Karpas-422 (cell line): ENCODE results near the gene ZNF181. TPM values are rescaled to one million over a fixed set of nuclear protein-coding genes. Genes with fewer than 3 reads are reported as not detected.

ENCODE experiments used
- DNase-seq: peaks from one replicate; pipeline ENCODE4 v3.0.0-alpha.2; 2015
- H2AFZ ChIP-seq: fragments of 200-600 bp; sonication (generic); 2 replicates; pipeline ENCODE4 v1.6.1; 2014; ENCODE audit warnings: antibody characterized with exemption, low read length, mixed read lengths
- H3K27ac ChIP-seq: fragments of 200-600 bp; sonication (generic); 2 replicates; pipeline ENCODE4 v1.5.1; 2014; ENCODE audit warnings: mild to moderate bottlenecking, low read length, moderate library complexity
- H3K27me3 ChIP-seq: fragments of 200-600 bp; sonication (generic); 2 replicates; pipeline ENCODE4 v1.6.1; 2014; ENCODE audit warnings: low read length, mixed read lengths
- H3K36me3 ChIP-seq: fragments of 200-600 bp; sonication (generic); 2 replicates; pipeline ENCODE4 v1.6.1; 2014; ENCODE audit warnings: low read length, mixed read lengths; ENCODE audit not compliant: insufficient read depth
- H3K4me1 ChIP-seq: fragments of 200-600 bp; sonication (generic); 2 replicates; pipeline ENCODE4 v1.6.1; 2014; ENCODE audit warnings: mild to moderate bottlenecking, low read length, mixed read lengths
- H3K4me2 ChIP-seq: fragments of 200-600 bp; sonication (generic); 2 replicates; pipeline ENCODE4 v1.6.1; 2014; ENCODE audit warnings: low read length, low read depth, mild to moderate bottlenecking; ENCODE audit not compliant: poor library complexity, severe bottlenecking
- H3K4me3 ChIP-seq: fragments of 200-600 bp; sonication (generic); 2 replicates; pipeline ENCODE4 v1.5.1; 2014; ENCODE audit warnings: mild to moderate bottlenecking, antibody characterized with exemption, low read length, mixed read lengths
- H3K79me2 ChIP-seq: fragments of 200-600 bp; sonication (generic); 2 replicates; pipeline ENCODE4 v1.6.1; 2014; ENCODE audit warnings: mild to moderate bottlenecking, low read length, mixed read lengths
- H3K9ac ChIP-seq: fragments of 200-600 bp; sonication (generic); 2 replicates; pipeline ENCODE4 v1.6.0; 2014; ENCODE audit warnings: low read length
- H3K9me2 ChIP-seq: fragments of 200-600 bp; sonication (generic), shearing (Covaris generic); replicated peaks from 2 replicates; pipeline ENCODE4 v1.6.0; 2014; ENCODE audit warnings: mild to moderate bottlenecking, low read length, moderate library complexity; ENCODE audit not compliant: insufficient read depth
- H3K9me3 ChIP-seq: fragments of 300-700, 200-600 bp; sonication (generic); 2 replicates; pipeline ENCODE4 v1.6.1; 2014; ENCODE audit warnings: low read length, mixed read lengths
- H4K20me1 ChIP-seq: fragments of 200-600 bp; sonication (generic); 2 replicates; pipeline ENCODE4 v1.6.1; 2014; ENCODE audit warnings: mild to moderate bottlenecking, antibody characterized with exemption, low read length, low read depth; ENCODE audit not compliant: insufficient read depth
- total RNA-seq: library from RNA; depleted of rRNA; stranded (reverse); fragments of >200 nt; shearing (Covaris generic); gene quantifications from 2 replicates; pipeline ENCODE4 v1.2.3, GENCODE V29; 2014; ENCODE audit warnings: low replicate concordance

The ZNF181 gene
- total RNA-seq, 1 experiment from 2014 or later = 11.1 TPM

DNA sequence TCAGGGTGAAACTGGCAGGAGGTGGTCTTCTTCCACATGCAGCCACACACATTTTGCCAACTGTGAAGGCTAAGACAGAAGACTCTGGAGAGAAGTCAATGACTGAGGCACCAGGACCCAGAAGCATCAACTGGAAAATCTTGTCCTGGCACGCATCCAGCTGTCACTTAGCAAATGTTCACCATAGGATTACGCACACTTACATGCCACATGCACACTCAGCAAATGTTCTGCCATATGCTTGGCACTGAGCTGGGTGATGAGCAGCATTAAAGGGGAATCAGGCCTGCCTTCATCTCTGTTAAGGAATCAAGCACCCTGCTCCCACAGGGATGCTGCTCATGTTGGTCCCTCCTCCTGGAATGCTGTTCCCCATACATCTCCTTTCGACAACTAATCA, 33.9 kb downstream of the ZNF181 start:
- Histone ChIP-seq H3K9me2 (no peaks in the 10 kb centered on the region), H3K9ac (no peak overlapping the region), H3K27ac (no peak overlapping the region), H3K79me2 (no peaks in the 10 kb centered on the region), H4K20me1 (no peaks in the 10 kb centered on the region), H3K9me3 (peaks cover 8% of the 10 kb centered on the region), H3K4me1 (peaks cover 9% of the 10 kb centered on the region), H2AFZ (no peak overlapping the region), H3K27me3 (no peaks in the 10 kb centered on the region), H3K4me3 (no peak overlapping the region), H3K36me3 (peaks cover 12% of the 10 kb centered on the region), H3K4me2 (no peak overlapping the region)
- no peak for DNase-seq

- H3K27ac ChIP-seq = no peak within 1 kb of the TSS
- H3K9me2 ChIP-seq = no peaks in the 10 kb centered on the region
- peaks cover 9% of the 10 kb centered on the region for H3K4me1 ChIP-seq
- H3K27me3 ChIP-seq = no peaks in the 10 kb centered on the region
- peak within 1 kb of the TSS; percentile 91 for H2AFZ ChIP-seq
- H4K20me1 ChIP-seq = no peaks in the 10 kb centered on the region
- H3K4me2 ChIP-seq = peak within 1 kb of the TSS; percentile 74
- peak within 1 kb of the TSS; percentile 73 for H3K4me3 ChIP-seq
- peaks cover 15% of the 10 kb centered on the region; the same call in 1 of the 2 replicates for H3K9me3 ChIP-seq
- peak; percentile 95 for DNase-seq
- H3K9ac ChIP-seq = peak within 1 kb of the TSS; percentile 74
- H3K36me3 ChIP-seq = no peaks in the 10 kb centered on the region; the same call in 1 of the 2 replicates
- no peaks in the 10 kb centered on the region for H3K79me2 ChIP-seq
These were observed 38.9 kb downstream of the ZNF181 start, which contains the start of gene ZNF599 for GRCh38 chr19:34772697-34773554. TSS of gene ZNF599 (minus strand) at chr19:34773215. CDS start at chr19:34772841, 374 bp downstream.

DNA sequence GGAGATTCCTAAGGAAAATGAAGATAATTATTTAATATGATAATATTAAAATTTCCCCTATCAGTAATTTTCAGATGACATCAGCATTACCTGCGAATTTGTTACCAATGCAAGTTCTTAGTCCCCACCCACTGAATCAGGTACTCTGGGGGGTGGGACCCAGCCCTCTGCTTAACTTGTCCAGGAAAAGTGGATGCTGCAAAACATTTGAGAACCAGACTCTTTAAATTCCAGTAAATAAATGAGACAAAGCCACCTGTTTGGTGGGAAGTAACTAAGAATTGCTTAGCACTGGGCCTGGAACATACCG, 39.5 kb downstream of the ZNF181 start:
- Histone ChIP-seq H3K9ac (no peak overlapping the region), H3K9me2 (no peaks in the 10 kb centered on the region), H3K27ac (no peak overlapping the region), H3K9me3 (peaks cover 15% of the 10 kb centered on the region; the same call in 1 of the 2 replicates), H3K4me3 (peak overlapping the region; percentile 73), H3K4me1 (peaks cover 9% of the 10 kb centered on the region), H2AFZ (peak overlapping the region; percentile 91; the same call in 1 of the 2 replicates), H3K4me2 (peak overlapping the region; percentile 74), H4K20me1 (no peaks in the 10 kb centered on the region), H3K27me3 (no peaks in the 10 kb centered on the region), H3K36me3 (no peaks in the 10 kb centered on the region; the same call in 1 of the 2 replicates), H3K79me2 (no peaks in the 10 kb centered on the region)
- DNase-seq = no peak

DNA sequence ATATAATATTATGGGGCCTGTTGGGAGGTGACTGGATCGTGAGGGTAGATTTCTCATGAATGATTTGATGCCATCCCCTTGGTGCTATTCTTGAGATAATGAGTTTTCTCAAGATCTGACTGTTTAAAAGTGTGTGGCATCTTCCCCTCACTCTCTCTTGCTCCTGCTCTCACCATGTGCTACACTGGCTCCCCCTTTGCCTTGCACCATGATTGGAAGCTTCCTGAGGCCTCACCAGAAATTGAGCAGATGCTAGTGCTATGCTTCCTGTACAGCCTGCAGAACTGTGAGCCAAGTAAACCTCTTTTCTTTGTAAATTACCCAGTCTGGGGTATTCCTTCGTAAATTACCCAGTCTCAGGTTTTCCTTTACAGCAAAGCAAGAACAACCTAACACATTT, 40.8 kb downstream of the ZNF181 start:
- Histone ChIP-seq H4K20me1 (no peaks in the 10 kb centered on the region), H2AFZ (no peak overlapping the region), H3K9me2 (no peaks in the 10 kb centered on the region), H3K36me3 (no peaks in the 10 kb centered on the region; the same call in 1 of the 2 replicates), H3K27me3 (no peaks in the 10 kb centered on the region), H3K79me2 (no peaks in the 10 kb centered on the region), H3K9ac (no peak overlapping the region), H3K4me2 (no peak overlapping the region), H3K4me1 (peaks cover 9% of the 10 kb centered on the region), H3K4me3 (no peak overlapping the region), H3K9me3 (peaks cover 15% of the 10 kb centered on the region; the same call in 1 of the 2 replicates), H3K27ac (no peak overlapping the region)
- DNase-seq = no peak

- Histone ChIP-seq H2AFZ (no peak overlapping the region), H3K27me3 (no peaks in the 10 kb centered on the region), H3K9me3 (peaks cover 12% of the 10 kb centered on the region; the same call in 1 of the 2 replicates), H3K27ac (no peak overlapping the region), H3K4me3 (no peak overlapping the region), H4K20me1 (no peaks in the 10 kb centered on the region), H3K4me1 (no peaks in the 10 kb centered on the region), H3K36me3 (no peaks in the 10 kb centered on the region), H3K79me2 (no peaks in the 10 kb centered on the region), H3K4me2 (no peak overlapping the region), H3K9ac (no peak overlapping the region), H3K9me2 (no peaks in the 10 kb centered on the region)
- DNase-seq = no peak
These were observed 44.3 kb downstream of the ZNF181 start for GRCh38 chr19:34778342-34778741.

DNA sequence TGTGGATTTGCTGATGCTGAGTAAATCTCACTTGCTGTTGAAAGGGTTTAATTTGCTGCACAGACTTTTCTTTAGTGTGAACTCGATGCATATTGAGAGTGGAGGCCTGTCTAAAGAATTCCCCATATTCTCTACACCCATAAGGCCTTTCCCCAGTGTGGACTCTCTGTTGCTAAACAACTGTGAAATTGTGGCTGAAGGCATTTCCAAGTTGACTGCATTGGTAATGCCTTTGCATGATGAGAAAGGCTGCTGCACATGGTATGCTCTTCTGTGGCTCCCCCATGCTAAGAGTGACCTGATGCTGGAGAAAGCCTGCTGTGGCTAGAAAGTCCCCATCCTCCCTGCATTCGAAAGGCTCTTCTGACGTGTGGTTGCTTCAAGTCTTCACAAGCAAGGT, 45.6 kb downstream of the ZNF181 start:
- peaks cover 7% of the 10 kb centered on the region; the same call in 1 of the 2 replicates for H3K9me3 ChIP-seq
- no peaks in the 10 kb centered on the region for H3K36me3 ChIP-seq
- H4K20me1 ChIP-seq = no peaks in the 10 kb centered on the region
- H3K79me2 ChIP-seq = no peaks in the 10 kb centered on the region
- H3K4me2 ChIP-seq = no peak overlapping the region
- no peak overlapping the region for H3K9ac ChIP-seq
- H3K27ac ChIP-seq = no peak overlapping the region
- no peaks in the 10 kb centered on the region for H3K27me3 ChIP-seq
- DNase-seq = no peak
- no peaks in the 10 kb centered on the region for H3K4me1 ChIP-seq
- no peak overlapping the region for H2AFZ ChIP-seq
- no peak overlapping the region for H3K4me3 ChIP-seq
- H3K9me2 ChIP-seq = no peaks in the 10 kb centered on the region

- H3K27ac ChIP-seq = no peak overlapping the region
- no peaks in the 10 kb centered on the region for H3K27me3 ChIP-seq
- no peaks in the 10 kb centered on the region for H3K4me1 ChIP-seq
- H3K9ac ChIP-seq = no peak overlapping the region
- no peaks in the 10 kb centered on the region for H4K20me1 ChIP-seq
- no peak for DNase-seq
- H3K4me3 ChIP-seq = no peak overlapping the region
- no peaks in the 10 kb centered on the region for H3K9me3 ChIP-seq
- H3K36me3 ChIP-seq = no peaks in the 10 kb centered on the region
- no peak overlapping the region for H2AFZ ChIP-seq
- H3K4me2 ChIP-seq = no peak overlapping the region
- no peaks in the 10 kb centered on the region for H3K9me2 ChIP-seq
- H3K79me2 ChIP-seq = no peaks in the 10 kb centered on the region
These were observed 52.2 kb downstream of the ZNF181 start for GRCh38 chr19:34786236-34786635.

GRCh38 chr19:34787059-34787824, 53.2 kb downstream of the ZNF181 start:
- no peaks in the 10 kb centered on the region for H3K9me3 ChIP-seq
- H3K4me3 ChIP-seq = no peak overlapping the region
- no peaks in the 10 kb centered on the region for H3K4me1 ChIP-seq
- no peaks in the 10 kb centered on the region for H3K79me2 ChIP-seq
- no peaks in the 10 kb centered on the region for H3K27me3 ChIP-seq
- H4K20me1 ChIP-seq = no peaks in the 10 kb centered on the region
- H3K9me2 ChIP-seq = no peaks in the 10 kb centered on the region
- H3K9ac ChIP-seq = no peak overlapping the region
- H3K4me2 ChIP-seq = no peak overlapping the region
- no peaks in the 10 kb centered on the region for H3K36me3 ChIP-seq
- H2AFZ ChIP-seq = no peak overlapping the region
- no peak overlapping the region for H3K27ac ChIP-seq
- DNase-seq = no peak
